Sigmoid colon (tissue), 4 donors: ENCODE results near the gene FAM50B.

Experiments
- CTCF ChIP-seq, 4 experiments: fragments of 450-650 bp in 3 of 4; fragments of 200-600 bp in 1 of 4; IDR thresholded peaks; one replicate each; pipeline ENCODE4 v1.5.1; 2016 to 2019; ENCODE audit warnings: antibody characterized with exemption in 4 of 4, mild to moderate bottlenecking in 3 of 4, moderate library complexity in 2 of 4
- POLR2AphosphoS5 ChIP-seq, 4 donors: sonication (generic); formaldehyde crosslinking; IDR thresholded peaks; one replicate each; pipeline ENCODE4 v1.6.1; 2017; ENCODE audit warnings: antibody characterized with exemption in 4 of 4

- no peak for TF ChIP-seq POLR2AphosphoS5 (IDR thresholded peaks at IDR 0.05)
- no peak for TF ChIP-seq CTCF (IDR thresholded peaks at IDR 0.05)
Measured at GRCh38 chr6:3899061-3899460, 49.9 kb downstream of the FAM50B start.
